Measurements from ENCODE around the gene ARHGAP23.
"Not testable (repeated sequence)": the region's sequence is repeated elsewhere in the genome, so short reads cannot be mapped to it uniquely, and the experiment has no call there.

The ARHGAP23 gene

DNA sequence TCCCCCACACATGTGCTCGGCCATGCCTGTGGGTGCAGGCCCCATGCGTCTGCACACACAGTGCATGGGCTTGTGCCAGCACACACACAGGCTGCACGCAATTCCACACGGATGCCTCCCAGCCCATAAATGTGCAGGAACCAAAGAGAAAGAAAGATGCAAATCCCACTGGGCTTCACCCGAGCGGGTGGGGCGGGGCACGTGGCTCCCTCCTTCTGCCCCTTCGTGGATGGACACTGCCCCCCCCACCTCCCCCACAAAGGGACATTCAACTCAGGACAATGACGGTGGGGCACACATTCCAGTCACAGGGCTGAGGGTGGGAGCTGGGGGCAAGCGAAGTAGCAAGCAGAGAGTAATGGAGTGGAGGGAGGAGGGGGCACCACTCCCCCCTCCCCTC lies 102.6 kb downstream of the ARHGAP23 start:
- DNase-seq = not testable (repeated sequence)

DNA sequence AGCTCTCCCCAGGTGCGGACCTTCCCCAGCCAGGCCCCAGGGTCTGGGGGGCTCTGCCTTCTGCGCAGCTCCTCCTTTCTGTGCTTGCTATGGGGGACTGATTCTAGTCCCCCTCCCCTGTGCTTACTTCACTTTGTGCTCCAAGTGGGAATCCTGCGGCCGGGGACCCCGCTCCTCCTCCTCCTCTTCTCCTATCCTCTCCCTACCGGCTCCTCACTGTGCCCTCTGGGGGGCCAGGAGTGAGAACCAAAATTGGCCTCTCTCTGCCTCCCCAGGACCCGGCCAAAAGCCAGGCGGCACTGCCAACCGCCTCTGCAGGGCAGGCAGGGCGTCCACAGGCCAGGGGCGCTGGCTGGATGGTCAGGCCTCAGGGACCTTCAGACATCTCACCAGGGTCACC lies 103.5 kb downstream of the ARHGAP23 start:
- not testable (repeated sequence) for DNase-seq

DNA sequence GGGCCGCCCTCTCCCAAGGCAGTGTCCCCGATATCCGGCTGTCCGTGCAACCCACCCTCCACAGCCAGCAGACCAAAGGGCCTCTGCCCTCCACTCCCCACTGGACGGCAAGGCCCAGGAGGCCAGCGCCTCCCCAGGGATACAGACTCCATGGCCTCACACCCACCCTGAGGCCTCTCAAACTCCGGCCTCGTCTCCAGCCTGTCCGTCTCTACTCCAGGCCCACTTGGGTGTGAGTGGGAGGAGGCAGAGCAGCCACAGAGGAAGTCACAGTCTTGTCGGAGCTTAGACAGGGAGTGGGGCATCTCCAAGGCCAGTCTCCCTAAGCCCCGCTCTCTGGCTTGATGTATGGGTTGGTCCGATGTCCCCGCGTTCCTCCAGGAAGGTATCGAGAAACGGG lies 104.2 kb downstream of the ARHGAP23 start:
- DNase-seq = no peak

DNA sequence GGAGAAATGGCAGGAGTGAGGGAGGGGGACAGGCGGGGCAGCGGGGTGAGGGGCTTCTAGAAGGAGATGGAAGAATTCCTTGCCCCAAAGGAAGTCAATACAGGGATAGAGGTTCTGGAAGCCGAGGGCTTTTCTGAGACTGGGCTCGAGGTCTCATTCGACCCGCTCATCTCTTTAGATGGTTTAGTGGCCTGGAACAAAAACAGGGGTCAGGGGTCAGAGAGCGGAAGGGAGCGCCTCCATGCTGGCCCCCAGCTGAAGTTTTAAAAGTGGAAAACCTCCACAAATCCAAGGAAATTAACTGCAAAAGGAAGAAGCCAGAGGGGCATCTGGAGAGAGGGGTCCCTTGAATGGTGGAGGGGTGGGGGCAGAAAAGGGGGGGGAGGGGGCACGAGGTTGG lies 105.0 kb downstream of the ARHGAP23 start:
- no peak for DNase-seq

DNA sequence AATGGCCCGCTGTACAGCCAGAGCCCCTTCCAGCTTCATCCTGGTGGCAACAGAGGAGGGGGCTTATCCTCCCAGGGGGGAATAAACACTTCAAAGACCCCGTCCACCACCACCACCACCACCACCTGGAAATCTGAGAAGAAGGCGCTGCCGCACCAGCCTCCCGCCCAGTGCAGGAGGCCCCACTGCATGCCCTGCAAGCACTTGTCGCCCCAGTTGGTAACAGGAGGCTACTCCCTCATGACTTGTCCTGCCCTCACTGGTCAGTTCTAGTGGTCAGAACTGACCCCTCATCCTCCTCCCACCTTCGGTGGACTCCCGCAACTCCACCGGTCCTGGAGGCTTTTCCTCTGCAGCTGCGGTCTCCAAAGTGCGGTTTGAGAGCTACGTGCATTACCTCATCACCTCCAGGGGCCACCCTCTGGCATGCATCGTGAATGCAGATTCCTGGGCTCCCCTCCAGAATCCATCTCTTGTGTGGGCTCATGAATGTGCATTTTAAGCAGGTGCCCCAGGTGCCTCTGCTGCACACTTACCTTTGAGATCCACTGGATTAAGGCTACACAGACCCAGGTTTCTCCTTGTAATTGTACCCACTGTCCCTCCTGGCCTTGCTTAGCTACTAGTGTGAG lies 105.7 kb downstream of the ARHGAP23 start:
- no peak for DNase-seq

DNA sequence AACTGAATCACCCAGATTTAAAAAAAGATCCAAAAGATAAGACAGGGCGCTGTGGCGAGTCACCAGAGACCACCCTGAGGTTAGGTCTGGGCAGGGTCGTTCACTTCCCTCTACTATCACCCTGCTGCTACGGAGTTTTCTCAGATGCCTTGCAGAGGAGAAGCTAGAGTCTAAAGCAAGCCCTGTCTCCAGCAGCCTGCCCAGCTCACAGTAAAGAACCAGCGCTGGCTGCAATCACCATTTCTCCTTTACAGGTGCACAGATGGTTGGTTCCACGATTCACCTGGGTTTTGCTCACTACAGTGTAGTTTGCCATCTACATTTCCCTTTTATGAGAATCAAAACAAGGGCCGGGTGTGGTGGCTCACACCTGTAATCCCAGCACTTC lies 106.2 kb downstream of the ARHGAP23 start:
- no peak for DNase-seq

DNA sequence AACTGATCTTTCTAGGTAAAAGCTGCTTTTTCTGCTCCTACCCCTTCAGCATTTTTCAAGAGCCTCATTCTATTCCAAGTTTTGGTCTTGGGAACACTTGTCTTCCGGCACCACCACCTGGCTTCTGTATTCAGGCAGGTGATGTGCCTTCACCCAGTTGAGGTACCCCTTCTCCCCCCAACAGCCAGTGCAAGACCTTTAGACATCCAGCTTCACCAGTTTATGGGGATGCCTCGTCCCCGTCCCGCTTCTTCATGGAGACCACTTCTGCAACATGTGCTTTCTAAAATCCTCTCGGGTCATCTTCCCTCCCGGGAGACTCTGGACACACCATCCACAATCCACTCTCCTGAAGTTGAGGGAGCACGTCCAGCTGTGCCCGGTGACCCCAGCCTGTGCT lies 107.6 kb downstream of the ARHGAP23 start:
- DNase-seq = no peak

DNA sequence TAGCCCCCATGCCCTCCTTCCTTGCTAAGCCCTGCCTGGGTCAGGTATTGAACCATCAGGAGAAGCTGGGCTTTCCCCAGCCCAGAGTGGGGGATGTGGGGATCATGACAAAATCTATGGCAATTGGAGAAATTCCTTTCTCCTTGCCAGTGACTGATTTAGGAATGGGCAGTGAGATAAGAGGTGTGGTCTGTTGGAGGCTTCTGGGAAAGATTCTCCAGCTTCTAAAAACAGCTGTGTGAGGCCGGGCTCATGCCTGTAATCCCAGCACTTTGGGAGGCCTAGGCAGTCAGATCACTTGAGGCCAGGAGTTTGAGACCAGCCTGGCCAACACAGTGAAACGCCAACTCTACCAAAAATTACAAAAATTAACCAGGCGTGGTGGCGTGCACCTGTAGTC lies 108.4 kb downstream of the ARHGAP23 start:
- no peak for DNase-seq

DNA sequence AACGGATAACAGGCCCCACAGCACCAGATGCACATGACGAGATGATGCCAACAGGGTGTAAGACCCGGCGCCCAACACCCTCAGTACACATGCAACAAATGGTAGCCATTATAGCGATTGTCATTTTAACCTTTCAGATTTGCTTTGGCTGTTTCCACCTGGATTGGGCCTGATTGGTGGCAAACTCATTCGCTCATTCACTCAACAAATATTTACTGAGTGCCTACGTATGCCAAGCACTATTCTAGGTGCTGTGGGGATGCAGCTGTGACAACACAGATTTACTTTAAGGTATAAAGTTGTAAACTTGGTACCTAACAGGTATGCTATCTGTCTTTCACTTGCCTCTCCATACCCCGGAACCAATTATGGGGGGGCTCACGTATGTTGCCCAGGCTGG lies 110.6 kb downstream of the ARHGAP23 start:
- DNase-seq = peak; percentile 26

DNA sequence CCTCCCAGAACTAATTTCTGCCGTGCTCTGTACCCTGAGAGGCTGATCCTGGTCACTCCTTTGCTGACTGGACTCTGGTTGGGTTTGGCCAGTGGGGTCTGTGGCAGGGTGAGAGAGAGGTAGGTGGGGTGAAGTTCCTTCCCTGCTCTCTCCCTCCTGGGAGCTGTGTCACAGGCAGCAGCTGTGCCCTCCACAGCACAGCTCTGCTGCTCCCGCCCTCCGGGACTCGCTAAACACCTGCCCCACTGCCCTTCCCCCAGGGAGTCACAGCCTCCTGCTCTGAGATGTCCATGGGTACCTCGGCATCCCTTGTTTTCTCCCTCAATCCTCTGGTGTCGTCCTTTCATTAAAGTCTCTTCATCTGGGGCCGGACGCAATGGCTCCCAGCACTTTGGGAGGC lies 111.1 kb downstream of the ARHGAP23 start:
- peak; percentile 14 for DNase-seq

DNA sequence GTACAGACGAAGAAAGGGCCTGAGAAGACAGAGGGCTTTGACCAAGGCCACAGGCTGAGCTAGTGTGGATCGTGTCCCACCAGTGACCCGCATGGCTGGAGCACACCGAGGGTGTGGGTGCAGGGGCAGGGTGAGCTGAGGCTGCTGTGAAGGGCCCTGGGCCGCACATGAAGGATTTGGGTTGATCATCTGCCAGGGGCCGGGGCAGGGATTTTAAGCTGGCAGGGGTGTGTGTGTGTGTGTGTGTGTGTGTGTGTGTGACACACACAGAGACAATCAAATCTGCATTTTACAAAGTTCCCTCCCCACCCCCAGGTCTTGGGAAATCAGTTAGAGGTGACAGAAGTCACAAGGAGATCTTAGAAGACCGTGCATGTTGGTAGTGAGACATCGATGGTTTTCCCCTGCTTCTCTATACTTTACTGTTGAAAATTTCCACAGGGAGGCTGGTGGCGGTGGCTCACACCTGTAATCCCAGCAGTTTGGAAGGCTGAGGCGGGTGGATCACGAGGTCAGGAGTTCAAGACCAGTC lies 112.3 kb downstream of the ARHGAP23 start:
- no peak for DNase-seq

DNA sequence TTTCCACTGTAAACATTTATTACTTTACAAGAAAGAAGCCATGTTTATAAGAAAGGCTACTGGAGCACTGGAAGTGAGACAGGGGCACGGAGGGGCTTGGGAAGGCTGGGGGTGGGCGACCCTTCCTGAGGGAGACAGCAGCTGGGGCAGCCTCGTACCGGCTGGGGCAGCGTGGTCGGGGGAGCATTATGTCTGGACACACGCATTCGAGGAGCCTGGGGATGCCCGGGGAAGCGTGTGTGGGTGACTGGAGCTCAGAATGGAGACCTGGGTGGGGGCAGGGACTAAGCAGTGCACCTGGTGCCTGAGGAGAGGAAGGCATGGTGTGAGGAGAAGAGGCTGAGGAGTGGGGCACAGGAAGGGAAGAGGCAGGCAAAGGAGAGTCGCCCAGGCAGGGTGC lies 113.0 kb downstream of the ARHGAP23 start:
- DNase-seq = no peak

DNA sequence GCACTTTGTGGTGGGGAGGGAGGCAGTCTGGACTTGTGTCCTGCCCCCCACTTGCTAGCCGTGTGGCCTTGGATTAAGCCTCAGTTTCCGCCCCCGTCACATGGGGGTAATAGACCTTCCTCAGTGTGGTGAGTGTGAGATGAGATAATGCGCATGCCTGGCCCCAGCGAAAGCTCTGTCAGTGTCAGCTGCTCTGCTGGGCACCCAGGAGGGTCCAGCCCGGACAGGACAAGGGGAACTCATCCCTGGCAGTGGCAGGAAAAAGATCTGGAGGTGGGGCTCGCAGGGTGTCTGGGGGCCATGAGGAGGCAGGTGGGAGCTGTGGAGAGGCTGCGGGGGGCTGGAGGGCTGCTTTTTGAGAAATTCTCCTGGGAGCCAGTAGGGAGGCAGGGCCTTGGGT lies 114.0 kb downstream of the ARHGAP23 start:
- no peak for DNase-seq

DNA sequence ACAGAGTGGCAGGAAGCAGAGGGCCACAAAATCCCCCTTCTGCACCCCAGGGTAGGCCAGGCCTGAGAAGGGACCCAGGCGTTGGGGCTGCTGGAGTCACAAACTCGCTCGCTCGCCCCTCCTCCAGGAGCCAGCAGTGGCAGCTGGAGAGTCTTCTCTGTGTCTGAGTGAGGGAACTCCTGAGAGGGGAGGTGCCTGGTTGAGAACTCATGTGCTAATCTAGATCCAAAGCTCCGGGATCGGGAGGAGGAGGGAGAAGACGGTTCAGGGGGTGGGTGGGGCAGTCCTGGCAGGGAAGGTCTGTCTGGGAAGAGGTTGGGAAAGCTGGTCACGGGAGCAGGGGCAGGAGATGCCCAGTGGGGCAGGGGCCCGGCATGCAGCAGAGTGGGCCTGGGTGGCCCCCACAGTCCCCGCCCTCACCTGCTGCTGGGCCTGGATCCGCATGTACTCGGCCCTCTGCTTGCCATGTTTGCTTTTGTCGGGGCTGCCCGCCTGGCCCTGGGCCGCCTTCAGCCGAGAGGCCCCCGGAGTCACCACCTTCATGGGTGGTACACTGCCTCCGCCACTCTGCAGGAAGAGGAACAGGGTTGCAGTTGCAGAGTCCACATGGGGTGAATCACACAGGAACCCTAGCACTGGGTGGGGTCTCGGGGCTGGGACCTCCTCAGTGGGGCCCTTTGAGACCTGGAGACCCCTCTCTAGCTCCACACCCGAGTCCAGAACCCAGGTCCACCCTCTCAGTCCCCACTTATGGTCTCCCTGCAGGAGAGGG lies 115.3 kb downstream of the ARHGAP23 start:
- no peak for DNase-seq

DNA sequence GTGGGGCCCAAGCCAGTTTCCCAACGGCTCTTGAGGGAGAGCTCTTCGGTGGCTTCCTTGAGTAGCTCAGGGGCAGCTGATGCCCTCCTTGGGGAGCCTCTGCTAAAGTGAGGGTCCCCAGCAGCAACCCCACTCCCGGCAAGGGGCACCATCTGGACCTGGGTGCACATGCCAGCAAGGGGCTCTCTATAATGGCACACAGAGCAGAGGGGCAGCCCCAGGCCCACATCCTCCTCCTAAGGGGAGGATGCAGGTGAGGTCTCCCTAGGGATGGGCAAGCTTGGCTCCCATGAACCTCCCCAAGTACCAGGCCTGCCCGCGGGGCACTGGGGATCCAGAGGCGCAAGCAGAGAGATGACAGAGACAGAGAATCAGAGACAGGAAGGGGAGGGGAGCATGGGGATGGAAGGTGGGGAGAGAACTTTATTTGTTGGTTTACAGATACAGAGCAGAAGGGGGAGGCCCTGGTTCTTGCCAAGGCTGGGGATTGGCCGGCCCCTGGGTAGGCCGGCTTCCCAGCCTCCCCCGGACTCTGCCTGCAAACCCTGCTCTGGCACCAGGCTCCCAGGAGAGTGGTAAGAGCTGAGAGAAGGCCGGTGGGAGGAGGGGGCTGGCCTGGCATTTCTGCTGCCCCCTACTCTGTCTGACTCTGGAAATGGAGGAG lies 116.0 kb downstream of the ARHGAP23 start:
- DNase-seq = no peak

DNA sequence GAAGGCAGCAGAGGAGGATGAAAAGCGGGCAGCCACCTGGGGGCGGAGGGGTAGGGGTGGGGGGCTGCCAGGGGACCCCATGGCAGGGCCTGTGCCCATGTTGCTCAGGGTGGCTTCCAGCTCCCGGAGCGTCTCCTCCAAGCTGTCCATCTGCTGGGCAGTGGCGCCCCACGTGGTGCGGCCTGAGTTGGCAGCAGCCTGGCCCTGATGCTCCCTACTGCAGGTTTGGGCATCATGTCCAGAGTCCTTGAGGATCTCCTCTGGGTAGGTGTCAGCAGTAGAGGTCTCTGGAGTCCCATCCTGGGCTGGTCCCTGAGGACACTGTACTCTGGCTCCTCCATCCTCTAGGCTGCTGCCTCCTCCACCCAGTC lies 116.6 kb downstream of the ARHGAP23 start:
- DNase-seq = no peak

DNA sequence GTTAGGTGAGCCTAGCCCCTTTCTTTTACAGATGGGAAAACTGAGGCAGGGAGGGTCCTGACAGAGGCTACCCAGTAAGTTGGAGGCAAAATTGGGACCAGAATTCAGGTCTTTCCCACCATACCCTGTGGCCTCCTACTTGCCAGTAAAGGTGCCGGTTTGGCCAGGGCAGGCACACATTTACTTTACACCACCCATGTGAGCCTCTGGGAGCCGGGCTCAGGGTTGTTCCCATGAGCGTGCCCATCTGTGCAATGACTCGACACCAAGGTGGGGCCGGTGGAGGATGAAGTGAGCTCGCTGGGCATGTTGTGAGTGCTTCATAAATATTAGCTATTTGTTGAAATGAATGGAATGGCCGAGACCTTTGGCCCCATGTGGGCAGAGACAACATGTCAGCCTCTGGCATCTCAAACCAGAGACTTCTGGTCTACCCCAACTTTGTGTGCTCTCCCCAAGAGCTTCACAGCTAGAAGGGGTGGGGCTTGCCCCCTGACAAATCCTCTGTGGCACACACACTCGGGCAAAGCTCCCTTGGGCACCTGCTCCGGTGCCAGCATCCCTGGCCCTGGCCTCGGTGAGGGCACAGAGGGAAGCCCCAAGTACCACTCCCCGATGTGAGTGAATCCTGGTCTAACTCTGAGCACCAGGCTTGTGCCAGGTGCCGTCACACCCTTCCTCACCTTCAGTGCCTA lies 117.4 kb downstream of the ARHGAP23 start:
- no peak for DNase-seq

DNA sequence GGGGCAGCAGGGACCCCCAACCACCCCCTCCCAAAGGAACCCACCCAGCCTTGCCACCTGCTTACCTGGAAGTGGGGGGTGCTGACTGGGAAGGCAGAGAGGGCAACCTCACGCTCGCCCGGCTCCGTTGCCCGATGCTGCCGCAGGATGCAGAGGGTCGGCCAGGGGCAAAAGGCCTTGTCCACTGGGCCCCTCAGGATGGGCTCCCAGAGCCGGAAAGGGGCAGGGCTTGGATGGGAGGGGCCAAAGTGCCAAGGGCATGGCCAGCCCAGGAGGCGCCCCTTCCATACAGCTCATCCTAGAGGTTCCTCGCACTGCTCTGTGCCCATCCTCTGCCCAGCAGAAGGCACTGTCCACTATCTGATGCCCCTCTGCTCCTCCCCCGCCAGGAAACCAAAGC lies 118.1 kb downstream of the ARHGAP23 start:
- DNase-seq = no peak

DNA sequence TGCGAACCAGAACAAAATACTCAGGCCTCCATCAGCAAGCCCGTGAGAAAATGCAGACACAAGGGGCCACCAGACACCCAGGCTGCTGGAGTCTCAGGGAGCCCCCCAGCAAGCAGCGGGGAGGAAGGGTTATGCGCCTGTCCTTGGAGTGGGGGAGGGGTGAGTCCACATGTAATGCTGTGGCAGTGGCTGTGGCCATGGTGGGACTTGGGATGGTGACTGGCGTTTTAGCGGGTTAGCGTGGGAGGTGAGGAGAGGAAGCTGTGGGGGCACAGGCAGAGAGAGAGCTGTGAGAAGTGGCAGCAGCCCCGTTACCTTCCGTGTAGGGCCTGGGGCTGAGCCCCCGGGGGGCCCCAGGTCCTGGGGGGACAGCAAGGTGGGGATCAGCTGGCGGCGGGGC lies 119.2 kb downstream of the ARHGAP23 start:
- no peak for DNase-seq

DNA sequence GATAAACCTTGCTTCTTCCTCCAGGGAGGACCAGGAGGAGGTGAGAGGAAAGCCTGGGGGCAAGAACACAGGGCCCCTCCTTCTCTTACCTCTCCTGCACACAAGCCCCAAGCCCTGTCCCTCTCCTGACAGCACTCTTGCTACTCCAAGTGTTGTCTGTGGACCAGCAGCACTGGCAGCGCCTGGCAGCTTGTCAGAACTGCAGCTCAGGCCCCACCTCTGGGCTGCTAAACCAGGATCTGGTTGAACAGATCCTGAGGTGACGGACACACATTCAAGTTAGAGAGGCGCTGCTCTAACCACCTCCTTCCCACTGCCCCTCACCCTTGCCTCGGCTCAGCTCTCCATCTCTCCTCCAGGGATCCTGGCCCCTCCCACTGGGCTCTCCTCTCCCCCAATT lies 121.0 kb downstream of the ARHGAP23 start:
- no peak for DNase-seq

DNA sequence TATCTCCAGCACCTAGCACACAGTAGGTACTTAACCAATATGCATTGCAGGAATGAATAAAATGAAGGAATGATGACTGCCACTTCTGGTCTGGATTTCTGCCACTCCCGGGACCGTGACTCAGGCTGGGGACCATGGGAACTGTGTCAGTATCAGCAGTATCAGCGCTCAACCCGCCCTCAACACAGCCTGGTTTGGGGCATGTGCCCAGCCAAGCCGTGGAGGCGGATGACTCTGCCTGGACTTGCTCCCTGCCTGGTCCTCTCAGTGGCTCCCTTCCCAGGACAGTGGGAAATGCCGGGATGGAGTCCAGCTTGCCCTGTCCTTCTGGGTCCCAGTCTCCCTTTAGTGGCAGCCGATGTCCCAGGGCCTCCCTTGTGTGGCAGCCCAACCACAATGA lies 122.4 kb downstream of the ARHGAP23 start:
- no peak for DNase-seq

DNA sequence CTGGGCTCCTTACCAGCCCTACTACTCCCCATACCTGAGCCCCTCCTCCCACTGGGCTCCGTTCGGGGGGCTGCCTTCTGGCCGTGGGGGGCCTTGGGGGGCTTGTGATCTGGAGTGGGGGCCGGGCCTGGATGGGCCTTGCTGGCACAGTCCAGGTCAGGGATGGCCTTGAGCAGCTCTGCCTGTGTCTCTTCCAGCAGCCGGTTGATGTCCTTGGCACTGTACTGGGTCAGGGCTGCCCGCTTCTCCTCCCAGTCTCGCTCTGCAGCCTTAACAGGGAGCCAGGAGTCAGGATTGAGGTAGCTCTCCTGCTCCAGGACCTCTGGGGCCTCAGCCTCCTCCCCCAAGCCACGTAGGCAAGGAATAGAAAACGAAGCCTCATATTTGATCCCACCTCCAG lies 122.9 kb downstream of the ARHGAP23 start:
- no peak for DNase-seq

DNA sequence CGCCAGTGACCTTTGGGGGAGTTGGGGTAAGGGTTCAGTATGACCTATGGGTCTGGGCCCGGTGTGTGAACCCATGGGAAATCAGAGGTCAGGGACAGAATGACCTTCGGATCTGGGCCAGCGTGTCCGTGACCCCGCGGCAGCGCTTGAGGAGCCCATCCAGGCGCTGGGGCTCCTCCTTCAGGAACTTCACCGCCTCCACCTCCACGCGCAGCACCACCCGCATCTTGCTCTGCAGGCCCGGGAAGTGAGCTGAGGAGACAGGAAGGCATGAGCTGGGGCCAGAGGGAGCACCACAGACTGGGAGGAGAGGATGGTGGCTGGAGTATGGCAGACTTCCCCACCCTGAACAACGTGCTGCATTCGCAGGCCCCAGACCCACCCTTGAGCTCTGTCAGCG lies 124.1 kb downstream of the ARHGAP23 start:
- DNase-seq = no peak
